K562 (cell line): ENCODE data around the gene CHPF. TPM values are rescaled to one million over a fixed set of nuclear protein-coding genes. Genes with fewer than 3 reads are reported as not detected.

Experiments used
- ADNP ChIP-seq: fragments of 200-800 bp; sonication (Bioruptor generic); IDR thresholded peaks from 2 replicates; pipeline ENCODE4 v1.6.1; 2016; ENCODE audit warnings: missing genetic modification characterization, missing compliant biosample characterization
- ARID1B ChIP-seq: fragments of 450-650 bp; IDR thresholded peaks from 2 replicates; pipeline ENCODE4 v1.6.1; 2016; ENCODE audit warnings: antibody characterized with exemption, mild to moderate bottlenecking, inconsistent platforms
- ARNT ChIP-seq, 2 experiments: fragments of 450-650 bp; IDR thresholded peaks; 2 replicates each; pipeline ENCODE4 v1.6.1; 2016; ENCODE audit warnings: mild to moderate bottlenecking in 1 of 2
- BDP1 ChIP-seq: IDR thresholded peaks from 3 replicates; pipeline ENCODE4 v1.6.1; 2011; ENCODE audit not compliant: insufficient read length, insufficient read depth
- BRCA1 ChIP-seq, 2 experiments: fragments of 450-650 bp in 1 of 2; sonication (generic) in 1 of 2; formaldehyde crosslinking in 1 of 2; IDR thresholded peaks; 2 replicates each; pipeline versions ENCODE4 v1.5.0 to v1.6.1; 2017 to 2020; ENCODE audit warnings: mild to moderate bottlenecking in 1 of 2, missing genetic modification reagents in 1 of 2
- CBFB ChIP-seq: sonication (generic); formaldehyde crosslinking; IDR thresholded peaks from 2 replicates; pipeline ENCODE4 v1.4.0; 2020; ENCODE audit warnings: mild to moderate bottlenecking, missing genetic modification reagents
- CHD1 ChIP-seq: fragments of 200-600 bp; sonication (generic); IDR thresholded peaks from one replicate; pipeline ENCODE4 v1.6.1; 2012; ENCODE audit warnings: mild to moderate bottlenecking, moderate library complexity, low read length, inconsistent platforms
- CSDE1 ChIP-seq, 2 experiments: fragments of 450-650 bp; IDR thresholded peaks; 2 replicates each; pipeline ENCODE4 v1.6.1; 2016; ENCODE audit warnings: mild to moderate bottlenecking in 1 of 2
- ESRRA ChIP-seq: fragments of 450-650 bp; IDR thresholded peaks from 2 replicates; pipeline ENCODE4 v1.6.1; 2014; ENCODE audit warnings: low read depth, mild to moderate bottlenecking, moderate library complexity, borderline replicate concordance
- GABPB1 ChIP-seq: sonication (generic); formaldehyde crosslinking; IDR thresholded peaks from 2 replicates; pipeline ENCODE4 v1.8.0; 2022; ENCODE audit warnings: mild to moderate bottlenecking, missing genetic modification reagents
- HDAC1 ChIP-seq, 2 experiments: fragments of 450-650 bp; IDR thresholded peaks; 2 replicates each; pipeline ENCODE4 v1.6.1; 2016 to 2017; ENCODE audit warnings: inconsistent platforms in 1 of 2, mild to moderate bottlenecking in 1 of 2, moderate library complexity in 1 of 2
- HDAC2 ChIP-seq: fragments of 450-650 bp; IDR thresholded peaks from 2 replicates; pipeline ENCODE4 v1.6.1; 2016; ENCODE audit warnings: mild to moderate bottlenecking
- HIVEP1 ChIP-seq: fragments of 250-450 bp; sonication (Bioruptor Pico); IDR thresholded peaks from 2 replicates; pipeline ENCODE4 v1.4.0; 2020; ENCODE audit warnings: mild to moderate bottlenecking
- JUNB ChIP-seq: fragments of 450-650 bp; formaldehyde crosslinking; conservative IDR thresholded peaks from 2 replicates; pipeline ENCODE4 v1.4.0; 2020; ENCODE audit warnings: mild to moderate bottlenecking
- KAT8 ChIP-seq: fragments of 450-650 bp; IDR thresholded peaks from 2 replicates; pipeline ENCODE4 v1.6.1; 2016; ENCODE audit warnings: low read depth, mild to moderate bottlenecking
- KDM1A ChIP-seq, 2 experiments: fragments of 450-650 bp; IDR thresholded peaks; 2 replicates each; pipeline ENCODE4 v1.6.1; 2016; ENCODE audit warnings: mild to moderate bottlenecking in 2 of 2
- MAFF ChIP-seq: IDR thresholded peaks from 2 replicates; pipeline ENCODE4 v1.6.1; 2012; ENCODE audit warnings: low read length, improper control_type of control experiment
- PML ChIP-seq: IDR thresholded peaks from 2 replicates; pipeline ENCODE4 v1.6.1; 2012; ENCODE audit warnings: low read length, inconsistent platforms
- PURB ChIP-seq: sonication (generic); formaldehyde crosslinking; IDR thresholded peaks from 2 replicates; pipeline ENCODE4 v1.9.0; 2021; ENCODE audit warnings: low read depth, mild to moderate bottlenecking, missing genetic modification reagents
- RBM34 ChIP-seq: fragments of 200-400 bp; formaldehyde crosslinking; IDR thresholded peaks from 2 replicates; pipeline ENCODE4 v1.6.1; 2018; ENCODE audit warnings: low read length, borderline replicate concordance; ENCODE audit not compliant: insufficient read depth
- SMARCE1 ChIP-seq: fragments of 450-650 bp; IDR thresholded peaks from 2 replicates; pipeline ENCODE4 v1.7.1; 2016; ENCODE audit warnings: mild to moderate bottlenecking
- TSC22D4 ChIP-seq: fragments of 450-650 bp; IDR thresholded peaks from 2 replicates; pipeline ENCODE4 v1.6.1; 2016; ENCODE audit warnings: missing genetic modification characterization, missing biosample characterization, control low read depth
- U2AF2 ChIP-seq: fragments of 200-400 bp; formaldehyde crosslinking; optimal IDR thresholded peaks from 2 replicates; pipeline ENCODE3; 2017; ENCODE audit warnings: low read depth, mild to moderate bottlenecking, low read length
- ZC3H4 ChIP-seq: sonication (generic); formaldehyde crosslinking; IDR thresholded peaks from 2 replicates; pipeline ENCODE4 v1.9.0; 2021; ENCODE audit warnings: missing genetic modification reagents, borderline replicate concordance
- ZFPM2 ChIP-seq: fragments of 250-450 bp; sonication (Bioruptor Pico); IDR thresholded peaks from 2 replicates; pipeline ENCODE4 v1.5.1; 2022; ENCODE audit warnings: mild to moderate bottlenecking
- ZNF707 ChIP-seq: fragments of 250-450 bp; sonication (Bioruptor Pico); conservative IDR thresholded peaks from 2 replicates; pipeline ENCODE4 v1.8.0; 2022; ENCODE audit warnings: inconsistent platforms, mild to moderate bottlenecking, moderate library complexity
- polyA plus RNA-seq, 8 experiments: library from polyadenylated mRNA; depleted of rRNA in 4 of 8; stranded (reverse) in 5 of 8; unstranded in 3 of 8; fragments of >200 nt; fragmentation: Nextera tagmentation in 2 of 8; fragmentation: Illumina TruSeq in 1 of 8; extraction: Ambion mirVana in 2 of 8; extraction: Trizol in 1 of 8; gene quantifications; 2 replicates each; pipeline versions ENCODE4 v1.2.1 to v1.2.3, GENCODE V29; 2011 to 2014; ENCODE audit warnings: inconsistent platforms in 1 of 8, missing spikeins in 1 of 8
- total RNA-seq, 7 experiments: library from RNA; depleted of rRNA in 6 of 7; stranded (reverse); fragments of >200 nt in 6 of 7; fragmentation: Illumina TruSeq in 2 of 7; extraction: Trizol in 2 of 7; gene quantifications; 2 replicates each; pipeline versions ENCODE4 v1.2.1 to v1.2.3, GENCODE V29; 2011 to 2021; ENCODE audit warnings: low replicate concordance in 1 of 7
- TF ChIP-seq, protein P1 (sequence below): fragments of 200-800 bp; sonication (Bioruptor generic); IDR thresholded peaks from 2 replicates; pipeline ENCODE4 v1.6.1; 2017; ENCODE audit warnings: missing genetic modification characterization, missing compliant biosample characterization
- TF ChIP-seq, protein P2 (sequence below): sonication (generic); formaldehyde crosslinking; IDR thresholded peaks from 2 replicates; pipeline ENCODE4 v1.8.0; 2023; ENCODE audit warnings: mild to moderate bottlenecking, missing genetic modification reagents

The CHPF gene
- total and polyA plus RNA-seq, 9 of the 15 experiments (the other 6 are each of a cell fraction or from before 2014, with no cell fraction given): 0.15 to 57.2 (median 7.9) TPM

DNA sequence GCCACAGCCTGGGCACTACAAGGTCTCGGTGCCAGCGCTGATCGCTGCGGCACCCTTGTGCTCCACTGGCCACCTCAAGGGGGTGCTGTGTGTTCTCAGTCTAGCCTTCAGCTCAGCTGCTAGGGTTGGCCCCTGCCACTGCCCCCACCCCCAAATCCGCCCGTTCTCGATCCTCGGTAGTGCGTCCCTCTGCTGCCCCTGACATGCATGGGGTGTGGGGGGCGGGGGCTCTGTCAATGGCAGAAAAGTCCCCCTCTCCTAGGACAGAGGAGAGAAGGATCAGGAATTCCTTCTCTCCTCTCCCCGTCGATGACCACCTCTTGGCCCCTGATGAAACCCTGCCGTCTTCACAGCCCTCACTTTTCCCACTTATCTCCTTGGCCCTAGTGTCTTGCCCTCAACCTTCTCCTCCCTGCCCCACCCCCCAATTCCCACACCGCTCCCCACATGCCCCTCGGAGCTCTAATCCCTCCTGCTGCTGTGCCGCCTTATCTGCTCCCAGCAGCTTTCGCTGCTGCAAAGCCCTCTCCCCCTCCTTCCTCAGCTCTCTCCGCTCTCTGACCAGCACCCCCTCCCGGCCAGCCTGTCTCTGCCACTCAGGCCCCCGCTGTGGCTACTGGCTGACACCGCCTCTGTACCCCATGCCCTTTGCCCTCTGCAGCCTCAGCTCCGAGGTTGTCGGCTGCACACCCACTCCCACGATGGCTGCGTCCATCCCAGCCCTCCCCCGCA is 33.7 kb downstream of the CHPF start (continued):
- TF ChIP-seq ADNP (tag) (no peak), KAT8 (no peak), HIVEP1 (CRISPR knock-in tag) (no peak), ZNF707 (CRISPR knock-in tag) (no peak), GABPB1 (CRISPR knock-in tag) (peak; percentile 56; the same call in 1 of the 2 replicates), ZC3H4 (no peak), U2AF2 (no peak), JUNB (CRISPR knock-in tag) (no peak), PURB (CRISPR knock-in tag) (no peak), CBFB (CRISPR knock-in tag) (no peak), BRCA1 (IDR thresholded peaks at IDR 0.05) (no peak), BRCA1 (CRISPR knock-in tag; IDR thresholded peaks at IDR 0.05) (no peak), CSDE1 (IDR thresholded peaks at IDR 0.05) (no peak), SMARCE1 (peak; percentile 98), MAFF (no peak), PML (peak; percentile 90), ARID1B (peak; percentile 99), KDM1A (IDR thresholded peaks at IDR 0.05) (peak; percentile 93), RBM34 (no peak), HDAC1 (IDR thresholded peaks at IDR 0.05) (peak; percentile 42 to 98; a peak in 2 of 4 replicates), BDP1 (no peak), HDAC2 (peak; percentile 94), CHD1 (no peak), TSC22D4 (tag) (no peak), ZFPM2 (no peak), ESRRA (peak; percentile 77; the same call in 1 of the 2 replicates), ARNT (IDR thresholded peaks at IDR 0.05) (peak; percentile 90 to 92)
- TF ChIP-seq, protein P1, sequence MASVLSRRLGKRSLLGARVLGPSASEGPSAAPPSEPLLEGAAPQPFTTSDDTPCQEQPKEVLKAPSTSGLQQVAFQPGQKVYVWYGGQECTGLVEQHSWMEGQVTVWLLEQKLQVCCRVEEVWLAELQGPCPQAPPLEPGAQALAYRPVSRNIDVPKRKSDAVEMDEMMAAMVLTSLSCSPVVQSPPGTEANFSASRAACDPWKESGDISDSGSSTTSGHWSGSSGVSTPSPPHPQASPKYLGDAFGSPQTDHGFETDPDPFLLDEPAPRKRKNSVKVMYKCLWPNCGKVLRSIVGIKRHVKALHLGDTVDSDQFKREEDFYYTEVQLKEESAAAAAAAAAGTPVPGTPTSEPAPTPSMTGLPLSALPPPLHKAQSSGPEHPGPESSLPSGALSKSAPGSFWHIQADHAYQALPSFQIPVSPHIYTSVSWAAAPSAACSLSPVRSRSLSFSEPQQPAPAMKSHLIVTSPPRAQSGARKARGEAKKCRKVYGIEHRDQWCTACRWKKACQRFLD (CRISPR knock-in tag): peak; percentile 68; the same call in 1 of the 2 replicates
- TF ChIP-seq, protein P2, sequence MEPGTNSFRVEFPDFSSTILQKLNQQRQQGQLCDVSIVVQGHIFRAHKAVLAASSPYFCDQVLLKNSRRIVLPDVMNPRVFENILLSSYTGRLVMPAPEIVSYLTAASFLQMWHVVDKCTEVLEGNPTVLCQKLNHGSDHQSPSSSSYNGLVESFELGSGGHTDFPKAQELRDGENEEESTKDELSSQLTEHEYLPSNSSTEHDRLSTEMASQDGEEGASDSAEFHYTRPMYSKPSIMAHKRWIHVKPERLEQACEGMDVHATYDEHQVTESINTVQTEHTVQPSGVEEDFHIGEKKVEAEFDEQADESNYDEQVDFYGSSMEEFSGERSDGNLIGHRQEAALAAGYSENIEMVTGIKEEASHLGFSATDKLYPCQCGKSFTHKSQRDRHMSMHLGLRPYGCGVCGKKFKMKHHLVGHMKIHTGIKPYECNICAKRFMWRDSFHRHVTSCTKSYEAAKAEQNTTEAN (CRISPR knock-in tag): no peak
